B cell (primary cell): ENCODE results near the gene EGLN1.

Experiments
- EZH2 ChIP-seq: IDR thresholded peaks from 2 replicates; pipeline ENCODE4 v1.6.1; 2012; ENCODE audit warnings: borderline replicate concordance, low read depth, mild to moderate bottlenecking, moderate library complexity, low read length; ENCODE audit not compliant: insufficient read depth, poor library complexity, severe bottlenecking
- TF ChIP-seq, protein P1 (sequence below): fragments of 200-600 bp; IDR thresholded peaks from one replicate; pipeline ENCODE4 v1.8.0; 2022; ENCODE audit warnings: antibody characterized with exemption, mild to moderate bottlenecking

DNA sequence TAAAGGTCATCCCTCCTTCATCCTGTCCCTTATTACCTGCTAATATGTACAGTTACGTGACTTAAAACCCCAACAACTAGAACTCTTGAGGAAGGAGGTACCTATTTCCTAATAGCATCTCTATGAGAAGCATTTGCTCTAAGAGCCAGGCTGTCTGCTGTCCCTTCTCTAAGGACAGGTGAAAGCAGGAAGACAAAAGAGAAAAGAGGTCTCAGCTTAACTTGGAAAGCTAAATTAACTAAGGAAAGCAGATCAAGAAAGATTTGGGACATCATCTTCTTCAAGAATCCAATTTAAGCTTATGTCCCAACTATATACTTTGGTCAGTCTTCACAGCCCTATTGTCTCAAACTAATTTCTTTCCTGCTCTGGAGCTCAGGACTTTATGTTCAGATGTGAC is 2.9 kb downstream of the EGLN1 start:
- TF ChIP-seq, protein P1, sequence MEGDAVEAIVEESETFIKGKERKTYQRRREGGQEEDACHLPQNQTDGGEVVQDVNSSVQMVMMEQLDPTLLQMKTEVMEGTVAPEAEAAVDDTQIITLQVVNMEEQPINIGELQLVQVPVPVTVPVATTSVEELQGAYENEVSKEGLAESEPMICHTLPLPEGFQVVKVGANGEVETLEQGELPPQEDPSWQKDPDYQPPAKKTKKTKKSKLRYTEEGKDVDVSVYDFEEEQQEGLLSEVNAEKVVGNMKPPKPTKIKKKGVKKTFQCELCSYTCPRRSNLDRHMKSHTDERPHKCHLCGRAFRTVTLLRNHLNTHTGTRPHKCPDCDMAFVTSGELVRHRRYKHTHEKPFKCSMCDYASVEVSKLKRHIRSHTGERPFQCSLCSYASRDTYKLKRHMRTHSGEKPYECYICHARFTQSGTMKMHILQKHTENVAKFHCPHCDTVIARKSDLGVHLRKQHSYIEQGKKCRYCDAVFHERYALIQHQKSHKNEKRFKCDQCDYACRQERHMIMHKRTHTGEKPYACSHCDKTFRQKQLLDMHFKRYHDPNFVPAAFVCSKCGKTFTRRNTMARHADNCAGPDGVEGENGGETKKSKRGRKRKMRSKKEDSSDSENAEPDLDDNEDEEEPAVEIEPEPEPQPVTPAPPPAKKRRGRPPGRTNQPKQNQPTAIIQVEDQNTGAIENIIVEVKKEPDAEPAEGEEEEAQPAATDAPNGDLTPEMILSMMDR: no peak
- no peak for TF ChIP-seq EZH2
